ENCODE results near the gene KCNH5. TPM values are rescaled to one million over a fixed set of nuclear protein-coding genes. Genes with fewer than 3 reads are reported as not detected.
"Not testable (repeated sequence)": the region's sequence is repeated elsewhere in the genome, so short reads cannot be mapped to it uniquely, and the experiment has no call there.

The KCNH5 gene
- polyA plus RNA-seq, 3 donors, result 0.07 to 0.22 TPM; not detected in 1

DNA sequence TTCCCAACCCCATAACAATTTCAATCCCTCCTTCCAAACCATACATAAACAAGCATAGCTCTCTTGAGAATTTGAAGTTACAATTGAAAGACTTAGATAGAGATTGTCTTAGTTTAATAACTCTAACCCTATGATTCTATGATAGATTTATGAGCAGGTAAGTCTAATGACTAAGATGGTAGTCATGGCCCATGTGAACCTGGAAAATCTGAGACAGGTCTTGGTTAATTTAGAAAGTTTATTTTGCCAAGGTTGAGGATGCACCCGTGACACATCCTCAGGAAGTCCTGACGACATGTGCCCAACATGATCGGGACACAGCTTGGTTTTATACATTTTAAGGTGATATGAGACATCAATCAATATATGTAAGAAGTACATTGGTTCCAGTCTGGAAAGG lies 248.8 kb downstream of the KCNH5 start:
- WGBS, 3 donors, result 73 to 89% (median 84%) methylated on average over 3 of the region's 3 CpGs
- H3K27ac ChIP-seq (ENCODE audit: low read depth, low read length), result no peak overlapping the region

DNA sequence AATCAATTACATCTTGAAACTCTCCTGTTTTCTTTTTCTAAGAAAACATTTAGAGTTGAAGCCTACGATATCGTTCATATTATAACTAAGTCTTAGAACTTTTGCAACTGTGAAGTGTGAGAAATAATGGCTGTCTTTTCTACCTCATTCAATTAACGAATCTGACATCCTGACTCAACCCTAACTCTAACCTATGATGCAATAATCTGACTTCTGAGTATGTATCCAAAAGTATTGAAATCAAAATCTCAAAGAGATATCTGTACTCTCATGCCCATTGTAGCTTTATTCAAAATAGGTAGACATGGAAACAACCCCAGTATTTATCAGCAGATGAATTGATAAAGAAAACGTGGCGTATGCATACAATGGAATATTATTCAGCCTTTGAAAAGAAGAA lies 252.7 kb downstream of the KCNH5 start:
- WGBS, 3 donors, result 82 to 87% (median 85%) methylated on average over 5 of the region's 5 CpGs
- H3K27ac ChIP-seq (ENCODE audit: low read depth, low read length), result no peak overlapping the region

DNA sequence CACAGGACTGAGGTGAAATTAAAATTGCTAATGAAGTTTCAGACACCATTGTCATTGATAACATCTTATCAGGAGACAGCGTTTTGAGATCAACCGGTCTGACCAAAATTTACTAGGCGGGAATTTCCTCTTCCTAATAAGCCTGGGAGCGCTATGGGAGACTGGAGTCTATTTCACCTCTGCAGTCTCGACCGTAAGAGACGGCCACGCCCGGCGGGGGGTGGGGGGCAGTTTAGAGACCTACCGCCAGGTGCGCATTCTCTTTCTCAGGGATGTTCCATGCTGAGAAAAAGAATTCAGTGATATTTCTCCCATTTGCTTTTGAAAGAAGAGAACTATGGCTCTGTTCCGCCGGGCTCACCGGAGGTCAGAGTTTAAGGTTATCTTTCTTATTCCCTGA lies 263.9 kb downstream of the KCNH5 start:
- WGBS, 3 donors, result 57 to 61% (median 61%) methylated on average over 15 of the region's 15 CpGs
- not testable (repeated sequence) for H3K27ac ChIP-seq (ENCODE audit: low read depth, low read length)

DNA sequence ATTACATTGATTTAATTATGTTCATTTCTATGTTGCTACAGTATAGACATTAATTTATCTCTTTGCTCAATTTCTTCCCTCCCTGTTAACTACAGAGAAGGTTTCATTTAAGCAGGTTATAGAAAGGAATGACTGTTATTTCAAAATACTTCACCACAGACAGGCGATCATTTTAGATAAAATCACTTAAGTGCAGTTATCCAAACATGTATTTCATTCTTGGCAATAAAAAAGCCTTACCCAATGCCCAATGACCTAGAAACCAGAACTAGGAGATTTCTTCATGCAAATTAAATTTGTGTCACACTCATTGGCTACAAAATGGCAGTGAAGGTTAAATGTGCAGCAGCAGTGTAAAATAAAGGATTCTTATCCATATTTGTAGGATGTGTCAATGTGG lies 266.4 kb downstream of the KCNH5 start:
- H3K27ac ChIP-seq (ENCODE audit: low read depth, low read length), result no peak overlapping the region
- WGBS, 3 donors, result 23 to 60% (median 55%) methylated on average over 1 of the region's 1 CpG

DNA sequence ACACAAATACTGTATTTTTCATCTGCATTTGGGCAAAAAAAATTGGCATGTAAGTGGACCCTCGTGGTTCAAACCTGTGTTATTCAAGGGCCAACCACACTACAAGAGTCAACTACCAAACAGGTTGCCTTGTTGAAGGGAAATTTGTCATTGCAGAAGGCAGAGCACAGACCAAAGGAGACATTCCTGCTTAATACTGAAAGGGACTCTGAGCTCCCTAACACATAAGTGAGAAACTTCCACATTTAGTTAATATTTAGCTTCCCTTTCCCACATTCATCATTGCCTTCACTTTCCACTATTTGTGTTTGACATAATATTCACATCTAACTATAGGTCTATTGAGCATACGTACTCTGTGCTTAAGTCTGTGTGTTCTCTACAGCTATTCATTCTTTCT lies 266.9 kb downstream of the KCNH5 start:
- 21 to 67% (median 65%) methylated on average over 2 of the region's 2 CpGs for WGBS, 3 donors
- no peak overlapping the region for H3K27ac ChIP-seq (ENCODE audit: low read depth, low read length)

DNA sequence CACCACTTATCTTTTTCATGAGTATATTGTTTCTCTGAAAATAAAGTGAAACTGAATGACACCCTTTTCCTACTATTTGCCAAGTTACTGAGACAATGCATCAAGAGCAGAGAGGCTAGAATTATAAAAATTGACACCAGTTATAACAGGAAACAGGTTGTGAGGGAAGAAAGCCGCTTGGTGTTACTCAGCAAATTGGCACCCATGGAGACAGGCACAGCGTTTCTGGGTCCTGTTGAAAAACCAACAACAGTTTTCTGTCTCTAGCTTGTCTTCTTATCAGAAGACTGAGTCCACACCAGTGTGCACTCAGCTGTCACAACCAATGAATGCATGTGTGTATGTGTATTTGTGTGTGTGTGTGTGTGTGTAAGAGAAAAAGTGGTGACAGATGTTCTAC lies 267.7 kb downstream of the KCNH5 start:
- H3K27ac ChIP-seq (ENCODE audit: low read depth, low read length), result no peak overlapping the region

DNA sequence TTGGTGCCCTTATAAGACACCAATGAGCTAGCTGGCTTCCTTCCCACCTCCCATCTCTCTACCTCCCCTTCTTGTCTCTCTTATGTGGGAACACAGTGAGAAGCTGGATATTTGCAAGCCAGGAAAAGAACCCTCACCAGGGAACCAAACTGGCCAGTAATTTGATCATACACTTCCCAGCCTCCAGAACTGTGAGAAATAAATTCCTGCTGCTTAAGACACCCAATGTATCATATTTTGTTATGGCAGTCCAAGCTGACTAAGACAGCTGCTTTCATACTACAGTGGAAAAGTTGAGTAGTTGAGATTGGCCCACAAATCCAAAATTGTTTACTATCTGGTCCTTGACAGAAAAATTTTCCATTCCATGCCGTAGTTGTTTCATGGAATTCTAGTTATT lies 269.0 kb downstream of the KCNH5 start:
- no peak overlapping the region for H3K27ac ChIP-seq (ENCODE audit: low read depth, low read length)
- 87 to 95% (median 90%) methylated on average over 1 of the region's 1 CpG for WGBS, 3 donors

More for the DNA sequence above, 267.7 kb downstream of the KCNH5 start:
- WGBS, 3 donors, result 65 to 76% (median 70%) methylated on average over 2 of the region's 2 CpGs

DNA sequence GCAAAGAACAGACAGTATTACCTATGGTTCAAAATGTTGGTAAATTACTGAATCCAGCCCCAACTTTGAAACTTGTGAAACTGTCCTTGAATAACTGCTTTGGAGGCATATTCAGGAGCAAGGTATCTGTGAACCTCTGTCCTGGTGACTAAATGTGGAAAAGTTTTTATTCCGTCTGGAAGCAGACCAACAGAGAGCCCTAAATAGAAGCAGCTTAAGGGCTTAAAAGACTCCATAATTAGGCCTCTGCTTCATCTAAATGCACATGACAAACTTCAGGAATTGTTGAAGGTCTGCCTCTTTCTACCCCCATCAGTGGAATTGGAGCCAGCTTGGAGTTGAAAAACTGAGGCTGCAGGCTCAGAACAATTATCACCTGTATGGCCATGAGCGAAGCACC lies 276.5 kb downstream of the KCNH5 start:
- 78 to 85% (median 80%) methylated on average over 2 of the region's 2 CpGs for WGBS, 3 donors
- H3K27ac ChIP-seq (ENCODE audit: low read depth, low read length), result no peak overlapping the region

DNA sequence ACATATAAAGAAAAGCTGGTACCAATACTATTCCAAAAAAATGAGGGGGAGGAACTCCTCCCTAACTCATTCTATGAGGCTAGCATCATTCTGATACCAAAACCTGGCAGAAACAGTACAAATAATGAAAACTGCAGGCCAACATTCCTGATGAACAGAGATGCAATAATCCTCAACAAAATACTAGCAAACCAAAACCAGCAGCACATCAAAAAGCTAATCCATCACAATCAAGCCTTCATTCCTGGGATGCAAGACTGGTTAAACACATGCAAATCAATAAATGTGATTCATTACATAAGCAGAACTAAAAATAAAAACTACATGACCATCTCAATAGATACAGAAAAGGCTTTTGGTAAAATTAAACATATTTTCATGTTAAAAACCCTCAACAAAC lies 281.3 kb downstream of the KCNH5 start:
- H3K27ac ChIP-seq (ENCODE audit: low read depth, low read length), result no peak overlapping the region

DNA sequence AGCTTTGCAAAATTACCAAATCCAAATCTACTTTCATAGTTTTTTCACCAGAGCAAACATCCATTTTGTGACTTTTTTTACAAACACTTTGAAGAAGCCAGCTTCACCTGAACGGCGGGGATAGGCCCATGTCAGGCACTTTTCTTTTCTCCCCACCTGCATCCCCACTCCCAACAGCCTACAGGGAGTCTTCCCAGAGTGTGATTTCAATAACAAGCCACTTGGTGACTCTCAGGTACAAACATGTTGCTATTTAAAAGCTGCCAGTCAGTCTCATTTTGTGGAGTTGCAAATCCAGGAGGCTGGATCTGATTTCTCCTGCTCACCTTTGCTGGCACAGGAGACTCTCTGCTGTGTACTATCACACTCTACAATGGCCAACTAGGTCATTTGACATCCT lies 285.5 kb downstream of the KCNH5 start:
- WGBS, 3 donors, result 43 to 66% (median 62%) methylated on average over 2 of the region's 2 CpGs
- H3K27ac ChIP-seq (ENCODE audit: low read depth, low read length), result no peak overlapping the region

DNA sequence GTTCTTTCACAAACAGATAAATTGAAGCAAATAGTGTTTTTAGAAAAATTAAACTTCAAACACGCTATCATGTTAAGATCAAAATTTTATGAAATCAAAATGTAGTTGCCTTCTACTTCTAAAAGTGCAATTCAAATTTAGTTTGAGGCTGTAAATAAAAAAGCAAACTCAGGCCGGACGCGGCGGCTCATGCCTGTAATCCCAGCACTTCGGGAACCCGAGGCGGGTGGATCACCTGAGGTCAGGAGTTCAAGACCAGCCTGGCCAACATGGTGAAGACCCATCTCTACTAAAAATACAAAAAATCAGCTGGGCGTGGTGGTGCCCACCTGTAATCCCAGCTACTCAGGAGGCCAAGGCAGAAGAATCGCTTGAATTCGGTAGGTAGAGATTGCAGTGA lies 298.4 kb downstream of the KCNH5 start:
- WGBS, 3 donors, result 93 to 95% (median 94%) methylated on average over 11 of the region's 11 CpGs
- H3K27ac ChIP-seq (ENCODE audit: low read depth, low read length), result not testable (repeated sequence)

DNA sequence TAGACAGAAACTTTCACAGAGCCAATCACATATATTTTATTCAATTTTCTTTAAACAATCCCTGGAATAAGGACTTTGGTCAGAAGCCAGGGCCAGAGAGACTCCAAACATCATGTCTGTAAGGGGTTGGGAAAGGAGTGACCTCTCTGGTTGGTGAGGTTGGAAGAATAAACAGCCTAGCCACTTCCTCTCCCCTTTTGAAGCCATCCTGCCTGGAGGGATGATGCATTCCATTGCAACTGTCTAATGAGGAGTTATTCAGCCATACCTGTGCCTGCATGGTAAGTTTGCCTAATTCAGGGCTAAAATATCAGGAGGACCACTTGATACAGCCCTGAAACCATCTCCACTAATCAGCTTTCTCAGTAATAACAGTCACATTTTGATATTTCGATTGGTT lies 299.8 kb downstream of the KCNH5 start:
- WGBS, 3 donors, result 65 to 77% (median 72%) methylated on average over 1 of the region's 1 CpG
- H3K27ac ChIP-seq (ENCODE audit: low read depth, low read length), result no peak overlapping the region

DNA sequence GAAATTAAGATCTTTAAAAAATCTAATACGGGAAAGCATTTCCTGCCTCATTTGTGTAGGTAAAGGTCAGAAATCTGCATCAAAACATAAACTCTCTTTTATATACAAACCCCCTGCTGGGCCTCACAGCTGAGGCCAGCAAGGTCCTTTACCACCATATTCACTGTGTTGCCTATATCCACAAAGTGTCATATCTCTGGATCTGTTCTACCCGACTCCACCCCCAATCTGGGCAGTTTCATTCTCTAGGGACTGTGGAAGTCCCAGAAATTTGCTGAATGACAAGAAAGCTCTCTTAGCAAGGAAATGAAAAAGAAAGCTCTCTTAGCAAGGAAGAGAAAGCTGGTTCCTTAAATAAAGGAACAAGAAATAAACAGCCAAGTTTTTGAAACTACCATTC lies 301.7 kb downstream of the KCNH5 start:
- no peak overlapping the region for H3K27ac ChIP-seq (ENCODE audit: low read depth, low read length)
- WGBS, 3 donors, result 37 to 62% (median 62%) methylated on average over 2 of the region's 2 CpGs

DNA sequence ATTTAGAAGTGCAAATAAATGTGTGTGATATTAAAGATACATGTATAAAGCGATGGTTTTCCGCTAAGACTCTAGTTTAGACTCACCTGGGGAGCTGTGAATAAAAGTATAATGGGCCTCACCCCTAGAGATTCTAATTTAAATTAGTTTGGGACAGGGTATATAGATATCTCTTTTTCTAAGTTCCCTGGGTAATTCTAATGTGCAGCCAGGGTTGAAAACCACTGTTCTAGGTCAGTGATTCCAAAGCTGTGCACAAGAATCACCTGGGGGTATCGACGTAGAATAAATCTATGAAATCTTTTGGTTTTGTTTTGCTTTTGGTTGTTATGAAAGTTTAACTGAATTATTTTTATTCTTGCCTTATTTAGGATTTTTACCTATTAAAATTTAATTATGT lies 302.1 kb downstream of the KCNH5 start:
- no peak overlapping the region for H3K27ac ChIP-seq (ENCODE audit: low read depth, low read length)
- WGBS, 3 donors, result 90 to 94% (median 90%) methylated on average over 4 of the region's 4 CpGs

DNA sequence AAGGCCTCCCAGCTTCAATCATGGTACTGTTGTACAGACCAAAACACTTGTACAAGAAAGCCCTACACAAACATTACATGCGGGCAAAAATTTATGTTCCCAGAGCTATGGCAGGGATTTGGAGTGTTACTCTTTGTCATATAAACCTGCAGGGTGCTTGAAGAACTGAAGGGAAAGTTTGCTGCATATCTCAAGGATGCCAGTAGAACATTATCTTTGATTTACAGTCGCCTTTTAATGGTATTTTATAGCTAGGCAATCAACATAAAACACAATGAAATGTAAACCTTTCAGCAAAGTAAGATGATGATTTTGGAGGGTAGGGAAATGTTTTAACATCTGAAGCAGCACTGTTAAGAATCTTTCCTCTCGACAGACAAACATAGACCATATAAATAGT lies 305.6 kb downstream of the KCNH5 start:
- 56 to 75% (median 61%) methylated on average over 3 of the region's 3 CpGs for WGBS, 3 donors
- no peak overlapping the region for H3K27ac ChIP-seq (ENCODE audit: low read depth, low read length)

DNA sequence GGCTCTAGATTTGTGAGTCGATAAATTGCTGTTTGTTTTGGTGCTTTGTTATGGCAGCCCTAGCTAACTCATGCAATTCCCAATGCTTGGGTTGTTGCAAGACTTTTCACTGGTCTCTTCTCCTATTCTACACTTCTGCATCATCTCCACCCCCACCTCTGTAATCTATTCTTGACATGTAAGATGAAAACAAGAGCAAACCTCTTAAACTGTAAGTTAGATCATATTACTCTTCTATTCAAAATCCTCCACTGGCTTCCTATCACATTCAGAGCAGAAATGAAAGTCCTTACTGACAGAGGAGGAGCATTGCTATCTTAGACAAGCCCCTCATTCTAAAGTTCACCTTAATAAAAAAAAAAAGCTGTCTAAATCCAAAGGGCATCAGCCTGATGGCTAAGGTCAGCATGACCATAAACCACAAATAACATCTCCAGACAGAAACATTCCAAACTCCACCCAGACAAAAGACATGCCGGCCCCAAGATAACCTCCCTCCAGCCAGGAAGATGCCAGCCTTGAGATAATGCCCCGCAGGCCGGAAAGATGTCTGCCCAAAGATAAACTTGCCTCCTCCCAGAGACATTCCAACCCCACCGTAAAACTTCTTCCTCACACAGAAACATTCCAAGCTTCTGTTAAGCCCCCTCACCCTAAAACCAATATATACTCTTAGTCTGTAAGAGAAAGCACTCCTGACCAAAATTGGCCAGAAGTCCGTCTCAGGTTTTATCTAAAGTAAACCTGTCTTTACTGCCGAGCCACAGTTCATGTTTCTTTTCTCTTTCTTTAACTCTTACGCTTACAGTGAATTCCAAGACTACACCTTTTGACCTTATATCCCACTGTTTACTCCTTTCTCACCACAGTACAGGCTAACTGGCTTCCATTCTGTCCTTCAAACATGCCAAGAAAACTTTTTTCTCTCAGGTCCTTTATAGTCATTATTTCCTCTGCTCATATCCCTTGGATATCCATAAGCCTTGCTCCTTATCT lies 308.9 kb downstream of the KCNH5 start:
- H3K27ac ChIP-seq (ENCODE audit: low read depth, low read length), result no peak overlapping the region
- 60 to 73% (median 71%) methylated on average over 8 of the region's 8 CpGs for WGBS, 3 donors

DNA sequence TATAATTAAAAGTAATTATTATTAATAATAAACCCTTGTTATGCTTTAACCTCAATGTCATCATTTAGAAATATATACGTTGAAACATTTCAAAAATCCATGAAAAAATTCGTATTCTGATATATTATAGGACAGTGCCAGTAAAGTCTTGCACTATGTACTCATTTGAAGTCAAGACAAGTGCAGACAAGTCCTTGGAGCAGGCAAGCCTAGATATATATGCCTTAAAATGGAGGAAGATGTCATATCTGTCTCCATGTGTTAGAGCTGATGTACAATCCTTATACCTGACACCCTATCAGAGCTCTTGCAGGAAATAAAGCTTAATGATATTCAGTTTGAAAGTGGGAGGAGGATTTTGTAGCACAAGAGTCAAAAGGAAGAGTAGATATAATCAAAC lies 310.4 kb downstream of the KCNH5 start:
- WGBS, 3 donors, result 69 to 80% (median 79%) methylated on average over 2 of the region's 2 CpGs
- no peak overlapping the region for H3K27ac ChIP-seq (ENCODE audit: low read depth, low read length)

DNA sequence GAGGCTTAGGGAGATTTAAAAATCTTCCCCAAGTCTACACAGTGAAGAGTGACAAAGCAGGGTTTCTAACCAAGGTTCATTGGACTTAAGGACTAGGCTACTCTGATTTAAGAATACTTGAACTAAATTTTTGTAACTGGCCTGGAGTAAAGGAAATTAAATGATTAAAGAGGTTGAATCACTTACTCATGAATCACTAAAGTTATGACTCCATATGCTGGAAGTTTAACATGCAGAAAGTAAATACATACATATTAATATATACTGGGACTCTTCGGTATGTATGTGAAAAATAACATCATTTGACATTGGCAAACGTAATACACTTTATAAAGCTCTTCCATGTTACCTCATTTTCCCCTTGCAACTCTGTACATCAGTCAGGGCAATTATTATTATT lies 322.9 kb downstream of the KCNH5 start:
- 72 to 80% (median 75%) methylated on average over 2 of the region's 2 CpGs for WGBS, 3 donors
- no peak overlapping the region for H3K27ac ChIP-seq (ENCODE audit: low read depth, low read length)

DNA sequence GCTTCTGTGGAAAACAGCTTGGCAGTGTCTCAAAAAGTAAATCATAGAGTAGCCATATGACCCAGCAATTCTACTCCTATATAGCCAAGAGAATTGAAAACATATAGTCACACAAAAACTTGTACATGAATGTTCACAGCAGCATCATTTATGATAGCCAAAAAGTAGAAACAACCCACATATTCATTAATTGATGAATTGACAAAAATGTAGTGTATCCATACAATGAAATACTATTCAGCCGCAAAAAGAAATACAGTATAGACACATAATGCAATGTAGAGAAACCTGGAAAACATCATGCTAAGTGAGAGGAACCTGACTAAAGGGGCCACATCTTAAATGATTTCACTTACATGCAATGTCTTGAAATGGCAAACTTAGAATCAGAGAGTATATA lies 326.6 kb downstream of the KCNH5 start:
- 97 to 100% (median 97%) methylated on average over 1 of the region's 1 CpG for WGBS, 3 donors
- H3K27ac ChIP-seq (ENCODE audit: low read depth, low read length), result no peak overlapping the region

DNA sequence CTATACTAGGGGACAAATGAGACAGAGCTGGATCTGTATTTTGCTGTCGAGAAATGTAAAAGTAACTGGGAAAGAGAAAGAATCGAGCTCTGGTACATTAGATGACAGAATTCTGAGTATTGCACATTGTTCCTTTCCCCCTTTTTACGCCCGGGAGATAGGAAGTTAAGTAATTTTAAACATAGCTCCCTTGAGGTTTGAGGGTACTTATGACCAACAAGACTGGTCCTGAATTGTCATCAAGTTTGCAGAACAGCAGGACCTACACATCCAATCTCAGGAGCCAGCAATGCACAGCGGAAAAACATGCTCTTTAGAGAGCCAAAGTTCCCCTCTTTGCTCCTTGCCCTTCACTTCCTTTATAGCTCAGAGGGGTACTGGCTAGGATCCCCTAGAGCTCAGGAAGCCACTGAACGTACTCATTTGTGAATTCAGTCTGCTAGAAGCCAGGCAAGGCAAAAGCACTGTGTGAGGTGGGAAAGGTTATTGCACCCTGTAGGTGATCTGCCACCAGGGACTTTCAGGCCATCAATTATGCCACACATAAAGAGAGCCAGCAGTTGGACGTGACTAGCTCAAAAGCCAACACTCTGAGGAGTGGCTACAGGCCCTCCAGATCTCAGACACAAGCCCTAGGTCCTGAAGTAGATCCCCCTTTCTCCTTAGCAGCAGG lies 333.8 kb downstream of the KCNH5 start:
- H3K27ac ChIP-seq (ENCODE audit: low read depth, low read length), result no peak overlapping the region
- 45 to 51% (median 46%) methylated on average over 7 of the region's 7 CpGs for WGBS, 3 donors

All from adipose tissue (tissue), 3 donors.